Fibroblast of villous mesenchyme (primary cell): ENCODE data around the gene MIER2. TPM values are rescaled to one million over a fixed set of nuclear protein-coding genes. Genes with fewer than 3 reads are reported as not detected.
A peak's percentile ranks its signal among the peaks of the same experiment; 100 is the strongest.

ENCODE experiments used
- DNase-seq: peaks from one replicate; pipeline ENCODE4 v3.0.0-alpha.2; 2010; ENCODE audit warnings: low read depth
- H3K4me3 ChIP-seq: 2 replicates; pipeline ENCODE4 v1.5.1; 2011; ENCODE audit warnings: low read depth, mild to moderate bottlenecking, low read length
- CTCF ChIP-seq: IDR thresholded peaks from 2 replicates; pipeline ENCODE4 v1.5.1; 2012; ENCODE audit warnings: low read depth, mild to moderate bottlenecking, low read length; ENCODE audit not compliant: insufficient read depth
- total RNA-seq: library from RNA; depleted of rRNA; stranded (reverse); fragments of >200 nt; gene quantifications from 2 replicates; pipeline ENCODE4 v1.2.3, GENCODE V29; 2012

The MIER2 gene
- total RNA-seq, 1 donor = 19.9 TPM

DNA sequence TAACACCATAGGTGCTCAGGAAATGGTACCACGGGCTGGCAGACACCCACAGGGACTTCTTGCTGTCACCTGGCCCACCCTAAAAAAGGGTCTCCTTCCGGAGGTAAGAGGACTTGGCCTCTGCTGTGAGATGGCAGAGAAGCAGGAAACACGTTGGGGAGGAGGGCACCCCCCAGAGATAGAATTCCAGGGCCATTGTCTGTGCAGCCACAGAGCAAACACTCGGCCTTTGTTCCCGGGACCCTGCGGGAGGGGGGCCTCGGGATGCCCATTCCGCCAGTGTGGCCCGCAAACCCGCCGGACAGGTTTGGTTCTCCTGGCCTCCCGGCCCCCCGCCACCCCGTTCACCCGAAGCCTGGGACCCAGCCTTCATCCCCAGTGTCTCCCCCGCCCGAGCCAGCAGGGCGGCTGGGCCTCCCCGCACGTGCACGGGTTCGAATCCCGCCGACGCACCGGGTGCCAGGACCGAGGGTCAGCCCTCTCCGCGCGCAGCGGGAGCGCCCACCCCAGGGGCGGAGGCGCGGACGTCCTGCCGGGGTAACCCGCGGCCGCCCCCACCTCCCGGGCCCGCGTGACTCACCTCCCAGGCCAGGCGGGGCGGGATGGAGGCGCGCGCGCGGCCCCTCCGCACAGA is 54.1 kb downstream of the MIER2 start:
- H3K4me3 ChIP-seq = peak overlapping the region; percentile 12
- TF ChIP-seq CTCF = no peak
- DNase-seq = no peak

GRCh38 chr19:289651-290371 is 54.8 kb downstream of the MIER2 start:
- H3K4me3 ChIP-seq = no peak overlapping the region
- TF ChIP-seq CTCF = no peak
- peak; percentile 11 for DNase-seq

DNA sequence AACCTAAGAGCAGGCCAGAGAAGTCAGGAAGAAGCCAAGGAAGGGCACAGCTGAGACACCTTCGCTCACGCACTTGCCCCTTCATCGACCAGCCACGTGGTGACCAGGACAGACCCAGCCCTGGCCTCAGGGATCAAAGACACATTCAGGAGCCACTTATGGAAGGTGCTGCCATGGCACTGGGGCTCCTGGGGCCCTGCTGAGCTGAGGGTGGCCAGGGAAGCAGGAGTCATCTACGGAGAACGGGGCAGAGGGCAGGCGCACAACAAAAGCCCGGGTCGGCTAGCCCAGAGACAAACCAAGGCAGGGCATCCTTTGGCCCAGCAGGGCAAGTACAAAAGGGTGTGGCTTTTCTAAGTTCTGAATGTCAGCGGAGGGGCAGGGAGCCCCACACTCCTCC is 55.7 kb downstream of the MIER2 start:
- H3K4me3 ChIP-seq = no peak overlapping the region
- DNase-seq = no peak
- TF ChIP-seq CTCF = no peak

- no peak for DNase-seq
- H3K4me3 ChIP-seq = no peak overlapping the region
- TF ChIP-seq CTCF = no peak
These were observed 57.2 kb downstream of the MIER2 start for GRCh38 chr19:287381-287871.

- no peak for TF ChIP-seq CTCF
- DNase-seq = no peak
- H3K4me3 ChIP-seq = no peak overlapping the region
These were observed 61.2 kb downstream of the MIER2 start for GRCh38 chr19:283395-283794.

DNA sequence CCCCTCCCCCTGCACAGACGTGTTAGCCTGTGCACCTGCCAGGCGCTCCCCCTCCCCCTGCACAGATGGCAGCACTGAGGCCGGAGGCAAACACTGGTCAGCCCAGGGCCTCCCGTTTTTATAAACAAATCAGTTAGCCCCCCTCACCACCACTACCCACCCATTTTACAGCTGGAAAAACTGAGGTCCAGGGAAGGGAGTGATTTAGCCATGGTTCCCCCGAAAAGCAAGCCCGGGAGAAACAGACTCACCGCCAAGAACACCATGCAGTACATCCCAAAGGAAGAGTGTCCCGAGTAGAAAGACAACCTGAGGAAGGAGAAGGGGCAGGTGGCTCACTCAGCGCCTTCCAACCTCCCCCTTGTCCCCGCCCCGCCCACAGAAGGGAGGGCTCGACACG is 62.1 kb downstream of the MIER2 start:
- H3K4me3 ChIP-seq = no peak overlapping the region
- no peak for TF ChIP-seq CTCF
- no peak for DNase-seq
